ENCODE measurements around the gene HRG. TPM values are rescaled to one million over a fixed set of nuclear protein-coding genes. Genes with fewer than 3 reads are reported as not detected.
"Not testable (repeated sequence)": the region's sequence is repeated elsewhere in the genome, so short reads cannot be mapped to it uniquely, and the experiment has no call there.

Gene HRG
- total and polyA plus RNA-seq, 2 of the 8 experiments (the other 6 are each of a cell fraction or from before 2014, with no cell fraction given) = 0.03 to 0.15 TPM

- H3K56ac ChIP-seq (replicated peaks; ENCODE audit: insufficient read length, low read depth, low read length); H3K14ac ChIP-seq (ENCODE audit: insufficient read length); H3K36me3 ChIP-seq (ENCODE audit: control insufficient read depth in 2 of 4, insufficient read depth in 4 of 4, low read length in 3 of 4); H4K20me1 ChIP-seq (replicated peaks in 1 of 2; ENCODE audit: control insufficient read depth in 1 of 2, insufficient read depth in 2 of 2, low read length in 2 of 2); H2BK12ac ChIP-seq (ENCODE audit: low read depth, low read length); H3K23me2 ChIP-seq (ENCODE audit: low read depth, low read length); H2BK20ac ChIP-seq (ENCODE audit: low read length); H3K4me1 ChIP-seq (replicated peaks in 1 of 4; ENCODE audit: control insufficient read depth in 3 of 4, insufficient read depth in 4 of 4, low read length in 3 of 4); H3K18ac ChIP-seq (ENCODE audit: extremely low read depth, low read length); H3K23ac ChIP-seq (ENCODE audit: insufficient read length); H2AFZ ChIP-seq (ENCODE audit: low read length); FAIRE-seq; CTCF ChIA-PET (ENCODE audit: partially characterized antibody); H4K5ac ChIP-seq (ENCODE audit: insufficient read length, low read depth, low read length); H2BK120ac ChIP-seq (replicated peaks; ENCODE audit: low read depth, low read length); H3K79me1 ChIP-seq (ENCODE audit: low read depth, low read length); H3K4ac ChIP-seq (replicated peaks; ENCODE audit: insufficient read length, low read depth, low read length); H4K8ac ChIP-seq (ENCODE audit: extremely low read depth, insufficient read depth, low read length); H3K4me3 ChIP-seq (ENCODE audit: extremely low read depth in 1 of 4, insufficient read depth in 2 of 4, low read depth in 3 of 4, low read length in 4 of 4); DNase-seq (ENCODE audit: low read depth in 1 of 2, low spot score in 2 of 2); H3K27ac ChIP-seq (ENCODE audit: low read depth, low read length); H3K79me2 ChIP-seq (ENCODE audit: control insufficient read depth in 1 of 2, insufficient read depth in 2 of 2, low read length in 2 of 2); H3K27me3 ChIP-seq (replicated peaks in 1 of 4; ENCODE audit: control insufficient read depth in 3 of 4, extremely low read depth in 1 of 4, insufficient read depth in 3 of 4, low read length in 3 of 4); H2AK5ac ChIP-seq (ENCODE audit: low read depth, low read length); H4K91ac ChIP-seq (replicated peaks; ENCODE audit: insufficient read length, low read length); H3K4me2 ChIP-seq (ENCODE audit: insufficient read depth in 1 of 2, low read depth in 2 of 2, low read length in 2 of 2); H2BK5ac ChIP-seq (ENCODE audit: low read depth, low read length); H2BK15ac ChIP-seq (ENCODE audit: low read length); H3K9ac ChIP-seq (replicated peaks in 1 of 4; ENCODE audit: extremely low read depth in 1 of 4, low read depth in 3 of 4, low read length in 3 of 4): not testable (repeated sequence)
- peaks cover 6 to 11% of the 10 kb centered on the region in 2 experiments; a peak in 2 of 4 replicates for H3K9me3 ChIP-seq (ENCODE audit: insufficient read depth in 2 of 2, low read depth in 1 of 2, low read length in 1 of 2)
- POLR2A ChIA-PET (ENCODE audit: partially characterized antibody) = interaction anchor here (1.4 kb wide), 1 partner anchor 11 kb away, joined by 4 read pairs; no protein-coding TSS in a partner anchor
- 91% methylated on average over 1 of the region's 1 CpG; no CpG with 5 or more reads in 1 of the 2 experiments for WGBS, 2 experiments (ENCODE audit: extremely low coverage in 1 of 2, insufficient coverage in 1 of 2, insufficient read length in 1 of 2, insufficient replicate concordance in 2 of 2, low coverage in 1 of 2, low lambda C conversion rate in 2 of 2, missing lambda C conversion rate in 1 of 2)
Observed at GRCh38 chr3:186690304-186690703, 24.5 kb downstream of the HRG start.
